LHCN-M2 (cell line): ENCODE data around the gene TLE4. TPM values are rescaled to one million over a fixed set of nuclear protein-coding genes. Genes with fewer than 3 reads are reported as not detected.
"Not testable (repeated sequence)": the region's sequence is repeated elsewhere in the genome, so short reads cannot be mapped to it uniquely, and the experiment has no call there.

Experiments
- DNase-seq: peaks from one replicate; pipeline ENCODE4 v3.0.0-alpha.2; 2012; ENCODE audit warnings: low read depth
- total RNA-seq: library from RNA; depleted of rRNA; stranded (reverse); fragments of >200 nt; gene quantifications from 2 replicates; pipeline ENCODE4 v1.2.3, GENCODE V29; 2014

Gene TLE4
- total RNA-seq, 1 experiment from 2014 or later, result 48.8 TPM

- DNase-seq, result no peak
Observed at GRCh38 chr9:79731171-79731890, 159.6 kb downstream of the TLE4 start.

DNA sequence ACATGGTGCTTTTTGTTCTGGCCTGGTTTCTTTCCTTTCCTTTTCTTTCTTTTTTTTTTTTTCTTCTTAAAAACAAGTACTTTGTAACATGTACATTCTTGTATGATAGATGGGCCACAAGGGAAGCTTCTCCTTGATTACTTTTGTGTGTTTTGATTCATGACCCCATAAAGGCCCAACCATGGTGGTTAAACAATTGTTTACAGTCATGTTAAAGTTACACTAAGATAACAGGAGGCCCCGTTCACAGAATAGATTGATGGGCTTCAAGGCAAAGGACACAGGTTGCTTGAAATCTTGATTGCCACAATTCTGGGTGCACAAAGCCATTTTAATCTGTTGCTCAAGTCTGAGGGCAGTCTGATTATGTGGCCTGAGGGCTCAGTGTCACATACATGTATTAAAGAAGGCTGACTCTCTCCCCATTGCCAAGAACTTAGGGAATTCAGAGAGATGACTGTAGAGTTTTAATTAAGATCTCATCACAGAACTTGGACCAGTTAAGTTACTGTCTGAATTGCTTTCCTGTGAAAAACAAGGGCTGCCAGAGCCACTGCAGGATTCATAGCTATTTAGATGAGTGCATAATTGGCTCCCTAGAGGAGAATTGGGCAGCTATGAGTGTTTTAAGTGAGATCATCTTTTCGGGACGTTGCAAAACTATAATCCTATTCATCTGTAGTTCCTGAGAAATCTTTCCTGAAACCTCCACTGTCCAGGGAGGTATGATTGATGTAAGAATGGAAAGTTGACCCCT lies 163.4 kb downstream of the TLE4 start:
- peak; percentile 7 for DNase-seq

DNA sequence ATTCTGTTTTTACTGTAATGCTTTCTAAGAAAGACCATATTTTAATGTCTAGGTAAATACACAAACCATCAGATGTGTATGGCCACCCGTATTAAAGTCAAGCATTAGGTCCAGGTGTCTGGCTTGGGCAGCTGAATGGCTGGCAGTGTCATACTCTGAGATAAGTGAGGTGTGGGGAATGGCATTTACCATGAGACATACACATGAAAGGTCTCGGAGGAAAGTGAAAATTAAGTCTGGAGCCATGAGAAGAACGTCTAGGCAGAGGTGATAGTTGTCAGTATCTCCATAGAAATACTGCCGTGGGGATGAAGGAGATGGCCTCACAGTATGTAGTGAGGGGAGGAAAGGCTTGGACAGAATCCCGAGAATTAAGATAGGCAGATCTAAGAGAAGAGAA lies 164.3 kb downstream of the TLE4 start:
- DNase-seq, result no peak

GRCh38 chr9:79741381-79741780 lies 169.6 kb downstream of the TLE4 start:
- DNase-seq, result no peak

DNA sequence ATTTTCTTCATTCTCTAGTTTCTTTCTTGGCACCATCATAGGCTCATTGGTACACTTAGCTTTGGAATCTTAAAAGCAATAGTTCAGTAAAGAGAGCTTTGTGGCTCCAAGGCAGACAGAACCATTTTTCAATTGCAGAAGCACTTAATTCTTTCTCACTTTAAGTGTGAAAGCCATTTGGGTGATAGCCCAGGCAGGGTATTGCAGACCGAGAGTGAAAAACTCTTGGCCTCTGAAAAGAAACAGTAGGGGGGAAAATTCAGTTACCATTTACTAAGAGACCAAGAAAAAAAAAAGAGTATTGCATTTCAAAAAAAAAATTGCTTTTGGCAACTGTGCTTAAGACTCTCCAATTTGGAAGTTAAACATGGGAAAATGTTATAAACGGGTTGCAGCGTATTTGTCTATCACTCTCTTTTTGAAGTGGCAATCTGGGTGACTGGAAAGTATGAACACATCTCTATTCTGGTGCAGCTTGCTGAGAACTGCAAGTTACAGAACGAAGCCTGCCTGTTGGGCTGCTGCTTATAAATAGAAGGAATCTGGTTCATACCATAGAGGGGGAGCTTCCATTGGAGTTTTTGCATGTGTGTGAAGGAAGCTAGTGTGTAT lies 170.5 kb downstream of the TLE4 start:
- no peak for DNase-seq

DNA sequence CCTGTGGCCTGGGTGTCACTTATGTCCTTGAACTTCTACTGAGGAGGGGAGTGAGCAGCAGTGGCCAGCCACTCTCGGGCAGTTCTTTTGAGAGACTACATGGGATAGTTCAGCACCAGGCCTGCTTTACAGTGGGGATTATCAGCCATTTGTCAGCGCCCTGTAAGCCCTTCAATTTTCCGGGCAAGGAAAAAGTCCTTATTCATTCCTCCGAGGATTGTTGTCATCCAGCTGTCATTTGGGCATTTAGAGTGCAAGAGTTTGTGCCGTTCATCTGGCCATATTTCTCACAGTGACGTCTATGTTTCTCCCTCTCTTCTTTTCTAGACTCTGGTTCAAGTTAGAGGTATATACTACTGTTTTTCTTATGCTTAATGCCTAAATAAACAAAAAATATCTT lies 172.8 kb downstream of the TLE4 start:
- DNase-seq, result no peak

DNA sequence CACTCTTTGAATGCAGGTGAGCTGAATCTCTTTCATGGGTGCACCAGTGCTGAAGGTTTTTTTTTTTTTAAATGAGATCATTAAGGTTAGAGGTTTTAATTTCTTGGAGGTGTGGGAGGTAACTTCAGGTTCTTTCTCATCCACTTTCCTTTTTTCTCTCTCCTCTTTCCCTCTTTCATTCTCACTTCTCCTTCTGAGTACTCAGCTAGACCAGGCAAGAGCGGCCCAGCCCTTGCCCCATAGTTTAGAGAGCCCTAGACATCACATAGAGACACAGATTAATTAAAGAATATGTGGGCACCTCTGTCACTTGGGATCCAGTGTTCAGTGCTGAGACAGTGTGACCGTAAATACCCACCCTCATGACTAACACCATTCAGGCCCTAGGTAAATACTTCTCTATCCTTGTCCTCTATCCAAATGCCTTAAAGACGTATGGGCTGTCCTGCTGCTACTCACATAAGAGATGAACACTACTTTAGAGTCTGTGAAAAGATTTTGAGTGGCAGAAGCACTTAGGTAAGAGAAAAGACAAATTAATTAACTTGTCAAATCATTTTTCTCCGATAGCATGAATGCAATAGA lies 174.1 kb downstream of the TLE4 start:
- no peak for DNase-seq

DNA sequence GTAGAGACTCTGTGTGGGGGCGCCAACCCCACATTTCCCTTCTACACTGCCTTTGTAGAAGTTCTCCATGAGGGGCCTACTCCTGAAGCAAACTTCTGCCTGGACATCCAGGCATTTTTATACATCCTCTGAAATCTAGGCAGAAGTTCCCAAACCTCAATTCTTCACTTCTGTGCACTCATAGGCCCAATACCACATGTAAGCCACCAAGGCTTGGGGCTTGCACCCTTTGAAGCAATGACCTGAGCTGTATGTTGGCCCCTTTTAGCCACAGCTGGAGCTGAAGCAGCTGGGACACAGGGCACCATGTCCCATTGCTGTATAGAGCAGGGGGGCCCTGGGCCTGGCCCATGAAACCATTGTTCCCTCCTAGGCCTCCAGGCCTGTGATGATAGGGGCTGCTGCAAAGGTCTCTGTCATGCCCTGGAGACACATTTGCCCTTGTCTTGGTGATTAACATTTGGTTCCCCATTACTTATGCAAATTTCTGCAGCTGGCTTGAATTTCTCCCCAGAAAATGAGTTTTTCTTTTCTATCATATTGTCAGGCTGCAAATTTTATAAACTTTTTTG lies 180.2 kb downstream of the TLE4 start:
- DNase-seq, result not testable (repeated sequence)

- no peak for DNase-seq
Observed at GRCh38 chr9:79756414-79756813, 184.6 kb downstream of the TLE4 start.

DNA sequence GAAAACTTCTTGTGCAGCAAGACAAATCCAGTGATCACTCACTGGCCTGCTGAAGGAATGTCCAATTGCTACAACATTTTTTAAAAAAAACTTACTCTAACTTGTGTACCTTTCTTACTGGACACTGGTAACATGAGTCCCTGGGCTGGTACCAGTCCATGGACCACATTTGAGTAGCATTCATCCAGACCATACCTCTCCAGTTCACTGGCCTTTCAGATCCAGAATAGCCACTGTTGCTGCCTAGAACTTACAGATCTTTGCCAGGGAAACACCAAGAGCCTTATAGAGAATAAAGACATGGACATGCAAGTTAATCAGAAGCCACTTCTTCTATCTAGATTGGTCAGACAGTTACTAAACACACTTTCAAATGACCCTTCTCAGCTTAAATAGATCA lies 185.3 kb downstream of the TLE4 start:
- DNase-seq, result no peak

DNA sequence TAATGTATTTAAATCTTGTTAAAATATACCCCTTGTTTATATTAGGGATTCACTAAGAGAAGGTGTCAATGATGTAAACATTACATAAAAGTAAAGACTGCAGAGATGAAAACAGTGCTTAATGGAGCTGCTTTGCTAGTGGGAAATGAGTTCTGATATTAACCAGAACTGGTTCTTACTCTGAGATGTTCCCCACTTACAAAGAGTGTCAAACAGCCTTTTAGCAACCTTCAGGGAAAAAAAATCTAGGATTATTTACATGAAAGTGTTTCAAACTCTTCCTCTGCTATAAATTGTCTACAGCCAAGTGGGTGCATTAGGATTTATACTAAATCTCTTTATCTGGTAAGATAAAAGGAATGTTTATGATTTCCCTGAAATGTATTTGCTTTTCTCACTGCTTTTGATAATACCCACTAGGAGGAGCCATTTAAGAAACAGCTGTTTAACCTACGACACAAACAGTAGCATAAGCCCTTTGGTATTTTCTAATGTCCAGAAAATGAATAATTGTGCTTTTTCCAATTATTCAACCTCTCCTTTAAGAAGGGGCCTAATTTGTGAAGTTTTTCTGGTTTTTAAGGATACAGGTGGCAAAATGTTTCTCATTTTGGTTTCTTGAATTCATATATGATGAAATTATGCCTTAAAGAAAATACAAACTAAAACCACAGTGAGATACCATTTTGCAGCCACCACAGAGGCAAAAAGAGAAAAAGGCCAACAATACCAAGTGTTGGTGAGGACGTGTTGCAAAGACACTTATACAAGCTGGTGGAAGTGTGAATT lies 186.3 kb downstream of the TLE4 start:
- peak; percentile 32 for DNase-seq

DNA sequence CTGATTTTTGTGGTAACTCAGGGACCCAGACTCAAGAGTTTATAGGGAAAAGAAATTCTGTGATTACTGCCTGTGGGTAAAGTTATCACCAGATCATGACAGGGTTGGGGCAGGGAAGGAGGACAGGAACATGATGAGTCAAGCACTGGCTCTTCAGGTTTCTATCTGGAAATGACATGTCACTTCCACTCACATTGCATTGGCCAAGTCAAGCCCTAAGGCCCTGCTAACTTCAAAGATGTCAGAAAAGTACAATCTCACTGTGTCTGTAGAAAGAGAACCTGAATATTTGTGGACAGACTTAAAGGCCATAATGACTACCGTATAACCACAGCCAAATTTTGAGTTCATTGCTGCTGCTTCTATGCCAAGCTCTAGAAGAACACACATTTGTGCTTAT lies 187.7 kb downstream of the TLE4 start:
- DNase-seq, result no peak

GRCh38 chr9:79762070-79762469 lies 190.3 kb downstream of the TLE4 start:
- no peak for DNase-seq

GRCh38 chr9:79763671-79764285 lies 192.0 kb downstream of the TLE4 start:
- no peak for DNase-seq

GRCh38 chr9:79764374-79764773 lies 192.6 kb downstream of the TLE4 start:
- peak; percentile 89 for DNase-seq

GRCh38 chr9:79765466-79765865 lies 193.7 kb downstream of the TLE4 start:
- no peak for DNase-seq

GRCh38 chr9:79766091-79766490 lies 194.3 kb downstream of the TLE4 start:
- DNase-seq, result no peak

DNA sequence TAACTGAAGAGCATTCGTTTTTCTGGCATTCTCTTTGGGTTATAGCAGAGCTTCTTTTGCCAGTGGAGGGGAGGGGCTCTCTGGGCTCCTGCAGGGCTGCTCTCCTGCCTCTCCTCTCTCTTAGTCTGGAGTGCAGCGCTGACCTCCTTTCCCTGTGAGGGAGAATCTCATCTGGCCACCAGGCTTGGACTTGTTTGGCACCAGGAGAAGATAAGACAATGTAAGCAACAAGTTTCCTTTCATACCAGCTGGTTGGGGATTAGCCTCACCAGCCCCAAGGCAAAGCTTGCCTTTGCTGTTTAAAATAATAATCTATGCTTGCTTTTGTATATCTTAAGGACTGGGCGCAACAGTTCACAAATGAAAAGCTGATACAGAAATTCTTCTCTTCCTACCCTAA lies 196.4 kb downstream of the TLE4 start:
- DNase-seq, result no peak

DNA sequence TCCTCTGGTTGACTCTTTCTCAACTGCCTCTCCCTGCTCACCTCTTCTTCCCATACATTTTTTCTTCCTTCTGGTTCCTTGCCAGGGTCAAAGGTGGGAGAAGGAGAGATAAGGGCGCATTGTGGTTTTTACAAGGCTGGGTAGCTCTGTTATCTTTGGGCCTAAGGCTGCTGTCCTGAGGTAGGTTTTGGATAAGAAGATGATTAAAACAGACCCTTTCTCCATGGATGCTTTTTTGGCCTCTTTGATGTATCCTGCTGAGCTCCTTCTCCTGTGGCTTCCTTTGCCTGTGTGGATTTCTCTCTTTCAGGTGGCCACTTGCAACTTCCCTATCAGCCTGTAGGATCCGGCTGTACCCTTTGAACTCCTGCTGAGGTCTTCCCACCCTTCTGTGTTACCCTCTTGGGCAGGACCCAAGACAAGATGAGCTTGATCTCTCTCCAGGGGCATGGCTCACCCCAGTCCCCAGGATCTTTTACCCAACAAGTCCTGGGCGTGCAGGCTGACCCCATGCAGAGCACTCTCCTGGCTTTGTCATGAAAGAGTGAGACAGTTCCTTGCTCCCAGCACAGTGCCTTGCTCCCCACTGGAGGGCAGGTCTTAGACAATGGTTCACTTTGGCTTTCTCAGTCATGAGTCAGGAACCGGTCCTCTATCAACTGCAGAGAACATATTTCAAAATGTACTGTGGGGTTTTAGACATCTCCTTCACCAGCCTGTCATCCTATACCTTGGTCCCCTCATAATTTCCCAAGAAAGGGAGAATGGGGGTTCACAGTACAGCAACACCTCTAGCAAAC lies 197.9 kb downstream of the TLE4 start:
- DNase-seq, result no peak

- no peak for DNase-seq
Observed at GRCh38 chr9:79774356-79774755, 202.6 kb downstream of the TLE4 start.
